ENCODE measurements around the gene ZNF610. TPM values are rescaled to one million over a fixed set of nuclear protein-coding genes. Genes with fewer than 3 reads are reported as not detected.

Gene ZNF610
- total and polyA plus RNA-seq, 2 of the 13 experiments (the other 11 are each of a cell fraction or from before 2014, with no cell fraction given), result 0.32 to 0.69 TPM

GRCh38 chr19:52415711-52416110, 79.7 kb downstream of the ZNF610 start (continued):
- TF ChIP-seq, protein P1, sequence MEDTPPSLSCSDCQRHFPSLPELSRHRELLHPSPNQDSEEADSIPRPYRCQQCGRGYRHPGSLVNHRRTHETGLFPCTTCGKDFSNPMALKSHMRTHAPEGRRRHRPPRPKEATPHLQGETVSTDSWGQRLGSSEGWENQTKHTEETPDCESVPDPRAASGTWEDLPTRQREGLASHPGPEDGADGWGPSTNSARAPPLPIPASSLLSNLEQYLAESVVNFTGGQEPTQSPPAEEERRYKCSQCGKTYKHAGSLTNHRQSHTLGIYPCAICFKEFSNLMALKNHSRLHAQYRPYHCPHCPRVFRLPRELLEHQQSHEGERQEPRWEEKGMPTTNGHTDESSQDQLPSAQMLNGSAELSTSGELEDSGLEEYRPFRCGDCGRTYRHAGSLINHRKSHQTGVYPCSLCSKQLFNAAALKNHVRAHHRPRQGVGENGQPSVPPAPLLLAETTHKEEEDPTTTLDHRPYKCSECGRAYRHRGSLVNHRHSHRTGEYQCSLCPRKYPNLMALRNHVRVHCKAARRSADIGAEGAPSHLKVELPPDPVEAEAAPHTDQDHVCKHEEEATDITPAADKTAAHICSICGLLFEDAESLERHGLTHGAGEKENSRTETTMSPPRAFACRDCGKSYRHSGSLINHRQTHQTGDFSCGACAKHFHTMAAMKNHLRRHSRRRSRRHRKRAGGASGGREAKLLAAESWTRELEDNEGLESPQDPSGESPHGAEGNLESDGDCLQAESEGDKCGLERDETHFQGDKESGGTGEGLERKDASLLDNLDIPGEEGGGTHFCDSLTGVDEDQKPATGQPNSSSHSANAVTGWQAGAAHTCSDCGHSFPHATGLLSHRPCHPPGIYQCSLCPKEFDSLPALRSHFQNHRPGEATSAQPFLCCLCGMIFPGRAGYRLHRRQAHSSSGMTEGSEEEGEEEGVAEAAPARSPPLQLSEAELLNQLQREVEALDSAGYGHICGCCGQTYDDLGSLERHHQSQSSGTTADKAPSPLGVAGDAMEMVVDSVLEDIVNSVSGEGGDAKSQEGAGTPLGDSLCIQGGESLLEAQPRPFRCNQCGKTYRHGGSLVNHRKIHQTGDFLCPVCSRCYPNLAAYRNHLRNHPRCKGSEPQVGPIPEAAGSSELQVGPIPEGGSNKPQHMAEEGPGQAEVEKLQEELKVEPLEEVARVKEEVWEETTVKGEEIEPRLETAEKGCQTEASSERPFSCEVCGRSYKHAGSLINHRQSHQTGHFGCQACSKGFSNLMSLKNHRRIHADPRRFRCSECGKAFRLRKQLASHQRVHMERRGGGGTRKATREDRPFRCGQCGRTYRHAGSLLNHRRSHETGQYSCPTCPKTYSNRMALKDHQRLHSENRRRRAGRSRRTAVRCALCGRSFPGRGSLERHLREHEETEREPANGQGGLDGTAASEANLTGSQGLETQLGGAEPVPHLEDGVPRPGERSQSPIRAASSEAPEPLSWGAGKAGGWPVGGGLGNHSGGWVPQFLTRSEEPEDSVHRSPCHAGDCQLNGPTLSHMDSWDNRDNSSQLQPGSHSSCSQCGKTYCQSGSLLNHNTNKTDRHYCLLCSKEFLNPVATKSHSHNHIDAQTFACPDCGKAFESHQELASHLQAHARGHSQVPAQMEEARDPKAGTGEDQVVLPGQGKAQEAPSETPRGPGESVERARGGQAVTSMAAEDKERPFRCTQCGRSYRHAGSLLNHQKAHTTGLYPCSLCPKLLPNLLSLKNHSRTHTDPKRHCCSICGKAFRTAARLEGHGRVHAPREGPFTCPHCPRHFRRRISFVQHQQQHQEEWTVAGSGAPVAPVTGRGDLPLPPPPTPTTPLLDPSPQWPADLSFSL (CRISPR knock-in tag; IDR thresholded peaks at IDR 0.05), result no peak
- no peak for TF ChIP-seq ZNF703 (CRISPR knock-in tag; IDR thresholded peaks at IDR 0.05; ENCODE audit: borderline replicate concordance)
- no peak for TF ChIP-seq CCDC6 (CRISPR knock-in tag; IDR thresholded peaks at IDR 0.05)
- TF ChIP-seq TBX2 (CRISPR knock-in tag; IDR thresholded peaks at IDR 0.05; ENCODE audit: borderline replicate concordance), result no peak
- no peak for TF ChIP-seq ZBTB20 (CRISPR knock-in tag; IDR thresholded peaks at IDR 0.05; ENCODE audit: borderline replicate concordance, low read depth)
- no peak for TF ChIP-seq CCAR2 (optimal IDR thresholded peaks at IDR 0.05; ENCODE audit: low read depth, low read length)
- no peak for TF ChIP-seq HNRNPH1 (optimal IDR thresholded peaks at IDR 0.05; ENCODE audit: low read depth, low read length)
- no peak for TF ChIP-seq SRF (IDR thresholded peaks at IDR 0.05; ENCODE audit: low read depth, low read length)
- no peak for TF ChIP-seq ZNF496 (CRISPR knock-in tag; IDR thresholded peaks at IDR 0.05; ENCODE audit: insufficient replicate concordance)
- no peak for TF ChIP-seq THYN1 (CRISPR knock-in tag; IDR thresholded peaks at IDR 0.05; ENCODE audit: borderline replicate concordance, low read depth)
- no peak for TF ChIP-seq ZNF251 (CRISPR knock-in tag; IDR thresholded peaks at IDR 0.05)

Small RNA genes lying within 50 kb of the gene (small RNA-seq; reads per million reads assigned to genes)
- gene AC010332.1 (ENCODE audit: insufficient read depth in 2 of 3, insufficient read length in 3 of 3, low read depth in 2 of 3, low replicate concordance in 1 of 3), result 0 reads per million in 3 experiments

Other genes with a start within 250 kb of the ZNF610 start
- gene ZNF841, start 240.5 kb upstream of the ZNF610 start, total RNA-seq (2016; rRNA removed; fragmentation: Illumina TruSeq; extraction: Trizol), result 14.2 and 15.9 TPM in 2 replicates
- gene ZNF841, start 240.5 kb upstream of the ZNF610 start, polyA plus RNA-seq (2011; rRNA removed), result 6.2 and 6.7 TPM in 2 replicates
- gene ZNF616, start 196.3 kb upstream of the ZNF610 start, total RNA-seq (2016; rRNA removed; fragmentation: Illumina TruSeq; extraction: Trizol), result 10.4 and 19.8 TPM in 2 replicates
- 2.2 and 3.2 TPM in 2 replicates for gene ZNF616, start 196.3 kb upstream of the ZNF610 start, polyA plus RNA-seq (2011; rRNA removed)
- gene ZNF836, start 164.6 kb upstream of the ZNF610 start, total RNA-seq (2016; rRNA removed; fragmentation: Illumina TruSeq; extraction: Trizol), result 5.3 and 5.8 TPM in 2 replicates
- gene ZNF836, start 164.6 kb upstream of the ZNF610 start, polyA plus RNA-seq (2011; rRNA removed), result 1.6 and 1.7 TPM in 2 replicates
- gene PPP2R1A, start 146.2 kb upstream of the ZNF610 start, total RNA-seq (2016; rRNA removed; fragmentation: Illumina TruSeq; extraction: Trizol), result 130 and 141 TPM in 2 replicates
- 86.7 and 106 TPM in 2 replicates for gene PPP2R1A, start 146.2 kb upstream of the ZNF610 start, polyA plus RNA-seq (2011; rRNA removed)
- gene ZNF766, start 66.7 kb upstream of the ZNF610 start, total RNA-seq (2016; rRNA removed; fragmentation: Illumina TruSeq; extraction: Trizol), result 10.3 and 15.8 TPM in 2 replicates
- gene ZNF766, start 66.7 kb upstream of the ZNF610 start, polyA plus RNA-seq (2011; rRNA removed), result 4.2 and 5.2 TPM in 2 replicates
- 9.6 and 22.2 TPM in 2 replicates for gene ZNF480, start 39.1 kb upstream of the ZNF610 start, total RNA-seq (2016; rRNA removed; fragmentation: Illumina TruSeq; extraction: Trizol)
- gene ZNF480, start 39.1 kb upstream of the ZNF610 start, polyA plus RNA-seq (2011; rRNA removed), result 2.1 and 3.0 TPM in 2 replicates
- 0.18 TPM in 1 of 2 replicates, not detected in the other for gene ZNF880, start 33.7 kb downstream of the ZNF610 start, total RNA-seq (2016; rRNA removed; fragmentation: Illumina TruSeq; extraction: Trizol)
- gene ZNF880, start 33.7 kb downstream of the ZNF610 start, polyA plus RNA-seq (2011; rRNA removed), result 0.03 and 0.10 TPM in 2 replicates
- gene ZNF528, start 61.6 kb downstream of the ZNF610 start, total RNA-seq (2016; rRNA removed; fragmentation: Illumina TruSeq; extraction: Trizol), result 9.2 and 10.0 TPM in 2 replicates
- gene ZNF528, start 61.6 kb downstream of the ZNF610 start, polyA plus RNA-seq (2011; rRNA removed), result 4.1 and 6.2 TPM in 2 replicates
- 0.04 TPM in 1 of 2 replicates, not detected in the other for gene ZNF534, start 92.9 kb downstream of the ZNF610 start, total RNA-seq (2016; rRNA removed; fragmentation: Illumina TruSeq; extraction: Trizol)
- gene ZNF534, start 92.9 kb downstream of the ZNF610 start, polyA plus RNA-seq (2011; rRNA removed), result 0.08 TPM in 1 of 2 replicates, not detected in the other
- gene ZNF578, start 117.3 kb downstream of the ZNF610 start, total RNA-seq (2016; rRNA removed; fragmentation: Illumina TruSeq; extraction: Trizol), result not detected in 2 replicates
- not detected in 2 replicates for gene ZNF578, start 117.3 kb downstream of the ZNF610 start, polyA plus RNA-seq (2011; rRNA removed)
- 7.4 and 17.5 TPM in 2 replicates for gene ZNF808, start 191.4 kb downstream of the ZNF610 start, total RNA-seq (2016; rRNA removed; fragmentation: Illumina TruSeq; extraction: Trizol)
- gene ZNF808, start 191.4 kb downstream of the ZNF610 start, polyA plus RNA-seq (2011; rRNA removed), result 3.0 and 3.3 TPM in 2 replicates
- 6.3 and 7.7 TPM in 2 replicates for gene ZNF701, start 234.0 kb downstream of the ZNF610 start, total RNA-seq (2016; rRNA removed; fragmentation: Illumina TruSeq; extraction: Trizol)
- 4.5 and 5.0 TPM in 2 replicates for gene ZNF701, start 234.0 kb downstream of the ZNF610 start, polyA plus RNA-seq (2011; rRNA removed)

All from HepG2 (cell line).